WTC11 (cell line): Measurements from ENCODE around the gene GTF3C4.

Experiments used
- ETV6 ChIP-seq: sonication (generic); formaldehyde crosslinking; IDR thresholded peaks from 2 replicates; pipeline ENCODE4 v1.8.1; 2022; ENCODE audit warnings: mild to moderate bottlenecking, missing genetic modification reagents
- TF ChIP-seq, protein P1 (sequence below): fragments of 200-600 bp; IDR thresholded peaks from 2 replicates; pipeline ENCODE4 v1.8.0; 2022; ENCODE audit warnings: antibody characterized with exemption

DNA sequence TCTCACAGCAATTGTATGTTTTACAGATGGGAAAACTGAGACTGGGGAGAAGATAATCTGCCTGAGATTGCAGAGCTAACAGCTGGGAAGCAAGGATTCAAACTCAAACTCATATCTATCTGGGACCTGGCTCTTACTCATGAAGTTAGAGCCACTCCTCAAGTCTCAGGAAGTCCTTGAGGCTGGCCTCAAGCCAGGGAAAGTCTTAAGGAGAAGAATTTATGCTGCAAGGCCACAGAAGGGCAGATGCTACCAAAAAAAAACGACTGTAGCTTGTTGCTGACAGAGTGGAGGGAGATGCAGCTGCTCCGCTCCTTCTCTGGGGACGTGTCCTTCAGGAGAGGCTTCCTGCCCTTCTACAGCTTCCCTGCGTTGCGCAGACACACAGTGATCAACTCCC is 48.1 kb upstream of the GTF3C4 start:
- no peak for TF ChIP-seq ETV6 (CRISPR knock-in tag)
- TF ChIP-seq, protein P1, sequence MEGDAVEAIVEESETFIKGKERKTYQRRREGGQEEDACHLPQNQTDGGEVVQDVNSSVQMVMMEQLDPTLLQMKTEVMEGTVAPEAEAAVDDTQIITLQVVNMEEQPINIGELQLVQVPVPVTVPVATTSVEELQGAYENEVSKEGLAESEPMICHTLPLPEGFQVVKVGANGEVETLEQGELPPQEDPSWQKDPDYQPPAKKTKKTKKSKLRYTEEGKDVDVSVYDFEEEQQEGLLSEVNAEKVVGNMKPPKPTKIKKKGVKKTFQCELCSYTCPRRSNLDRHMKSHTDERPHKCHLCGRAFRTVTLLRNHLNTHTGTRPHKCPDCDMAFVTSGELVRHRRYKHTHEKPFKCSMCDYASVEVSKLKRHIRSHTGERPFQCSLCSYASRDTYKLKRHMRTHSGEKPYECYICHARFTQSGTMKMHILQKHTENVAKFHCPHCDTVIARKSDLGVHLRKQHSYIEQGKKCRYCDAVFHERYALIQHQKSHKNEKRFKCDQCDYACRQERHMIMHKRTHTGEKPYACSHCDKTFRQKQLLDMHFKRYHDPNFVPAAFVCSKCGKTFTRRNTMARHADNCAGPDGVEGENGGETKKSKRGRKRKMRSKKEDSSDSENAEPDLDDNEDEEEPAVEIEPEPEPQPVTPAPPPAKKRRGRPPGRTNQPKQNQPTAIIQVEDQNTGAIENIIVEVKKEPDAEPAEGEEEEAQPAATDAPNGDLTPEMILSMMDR, result no peak
